ENCODE measurements around the gene ANKZF1.
"Not testable (repeated sequence)": the region's sequence is repeated elsewhere in the genome, so short reads cannot be mapped to it uniquely, and the experiment has no call there.

Gene ANKZF1

GRCh38 chr2:219254590-219255201 lies 25.1 kb downstream of the ANKZF1 start:
- peak; percentile 16 for DNase-seq (ENCODE audit: low read depth)

- DNase-seq (ENCODE audit: low read depth), result not testable (repeated sequence)
Observed at GRCh38 chr2:219258942-219259341, 29.3 kb downstream of the ANKZF1 start.

GRCh38 chr2:219261024-219261855 lies 31.6 kb downstream of the ANKZF1 start:
- DNase-seq (ENCODE audit: low read depth), result no peak

- no peak for DNase-seq (ENCODE audit: low read depth)
Observed at GRCh38 chr2:219266232-219266631, 36.6 kb downstream of the ANKZF1 start.

GRCh38 chr2:219266886-219267285 lies 37.3 kb downstream of the ANKZF1 start:
- no peak for DNase-seq (ENCODE audit: low read depth)

- no peak for DNase-seq (ENCODE audit: low read depth)
Observed at GRCh38 chr2:219268294-219268693, 38.7 kb downstream of the ANKZF1 start.

- no peak for DNase-seq (ENCODE audit: low read depth)
Observed at GRCh38 chr2:219269362-219270054, 39.9 kb downstream of the ANKZF1 start.

- DNase-seq (ENCODE audit: low read depth), result no peak
Observed at GRCh38 chr2:219270055-219270372, 40.4 kb downstream of the ANKZF1 start.

- DNase-seq (ENCODE audit: low read depth), result no peak
Observed at GRCh38 chr2:219271021-219271420, 41.4 kb downstream of the ANKZF1 start.

- DNase-seq (ENCODE audit: low read depth), result no peak
Observed at GRCh38 chr2:219272356-219272755, 42.8 kb downstream of the ANKZF1 start.

- no peak for DNase-seq (ENCODE audit: low read depth)
Observed at GRCh38 chr2:219272995-219273394, 43.4 kb downstream of the ANKZF1 start.

- peak; percentile 76 for DNase-seq (ENCODE audit: low read depth)
Observed at GRCh38 chr2:219273937-219274336, 44.3 kb downstream of the ANKZF1 start.

GRCh38 chr2:219274361-219274921 lies 44.8 kb downstream of the ANKZF1 start:
- peak; percentile 84 for DNase-seq (ENCODE audit: low read depth)

- peak; percentile 84 for DNase-seq (ENCODE audit: low read depth)
Observed at GRCh38 chr2:219277703-219278654, 48.4 kb downstream of the ANKZF1 start.

GRCh38 chr2:219278655-219279150 lies 49.1 kb downstream of the ANKZF1 start:
- DNase-seq (ENCODE audit: low read depth), result no peak

GRCh38 chr2:219279151-219279915 lies 49.7 kb downstream of the ANKZF1 start, which contains the start of gene DNAJB2:
Gene DNAJB2, plus strand, starts transcription at chr2:219279366. Its CDS starts 468 bp downstream, at chr2:219279834.
- peak; percentile 99 for DNase-seq (ENCODE audit: low read depth)

GRCh38 chr2:219279916-219280516 lies 50.4 kb downstream of the ANKZF1 start:
- no peak for DNase-seq (ENCODE audit: low read depth)

GRCh38 chr2:219280651-219281050 lies 51.0 kb downstream of the ANKZF1 start:
- no peak for DNase-seq (ENCODE audit: low read depth)

- DNase-seq (ENCODE audit: low read depth), result no peak
Observed at GRCh38 chr2:219281588-219281987, 52.0 kb downstream of the ANKZF1 start.

GRCh38 chr2:219282375-219282774 lies 52.8 kb downstream of the ANKZF1 start:
- no peak for DNase-seq (ENCODE audit: low read depth)

All from ELR (cell line).